Cardiac muscle cell (in vitro differentiated cells and primary cell): ENCODE results near the gene SLC12A5. TPM values are rescaled to one million over a fixed set of nuclear protein-coding genes. Genes with fewer than 3 reads are reported as not detected.
"Not testable (repeated sequence)": the region's sequence is repeated elsewhere in the genome, so short reads cannot be mapped to it uniquely, and the experiment has no call there.

Source experiments
- DNase-seq, 2 donors: peaks; one replicate each; pipeline versions ENCODE4 v3.0.0 to v3.0.0-alpha.2; 2010 to 2017; ENCODE audit warnings: low read depth in 1 of 2, low spot score in 1 of 2
- H3K27ac ChIP-seq: fragments of 200-600 bp; sonication (generic); 2 replicates; pipeline ENCODE4 v1.5.1; 2016
- H3K27me3 ChIP-seq: fragments of 200-600 bp; sonication (generic); 2 replicates; pipeline ENCODE4 v1.6.0; 2016; ENCODE audit warnings: control low read depth
- H3K36me3 ChIP-seq: fragments of 200-600 bp; sonication (generic); 2 replicates; pipeline ENCODE4 v1.5.1; 2016; ENCODE audit warnings: control low read depth
- H3K4me1 ChIP-seq: fragments of 200-600 bp; sonication (generic); 2 replicates; pipeline ENCODE4 v1.8.1; 2017; ENCODE audit warnings: low read depth, mild to moderate bottlenecking, mixed run types
- H3K4me3 ChIP-seq: fragments of 200-600 bp; sonication (generic); 2 replicates; pipeline ENCODE4 v1.5.1; 2016; ENCODE audit warnings: mild to moderate bottlenecking
- H3K9me3 ChIP-seq: fragments of 200-600 bp; sonication (generic); 2 replicates; pipeline ENCODE4 v1.5.1; 2017; ENCODE audit warnings: low read depth, mild to moderate bottlenecking, control low read depth
- polyA plus RNA-seq: library from polyadenylated mRNA; unstranded; fragments of >200 nt; fragmentation: Nextera tagmentation; extraction: Ambion mirVana; gene quantifications from 2 replicates; pipeline ENCODE4 v1.2.1, GENCODE V29; 2016
- total RNA-seq: library from RNA; depleted of rRNA; stranded (reverse); fragments of >200 nt; gene quantifications from 2 replicates; pipeline ENCODE4 v1.2.3, GENCODE V29; 2016
- TF ChIP-seq, protein P1 (sequence below): IDR thresholded peaks from 2 replicates; pipeline ENCODE4 v1.5.1; 2012; ENCODE audit warnings: low read depth, mild to moderate bottlenecking, low read length

Gene SLC12A5
- total and polyA plus RNA-seq, 2 experiments from 2014 or later, result 8.3 to 27.9 TPM

DNA sequence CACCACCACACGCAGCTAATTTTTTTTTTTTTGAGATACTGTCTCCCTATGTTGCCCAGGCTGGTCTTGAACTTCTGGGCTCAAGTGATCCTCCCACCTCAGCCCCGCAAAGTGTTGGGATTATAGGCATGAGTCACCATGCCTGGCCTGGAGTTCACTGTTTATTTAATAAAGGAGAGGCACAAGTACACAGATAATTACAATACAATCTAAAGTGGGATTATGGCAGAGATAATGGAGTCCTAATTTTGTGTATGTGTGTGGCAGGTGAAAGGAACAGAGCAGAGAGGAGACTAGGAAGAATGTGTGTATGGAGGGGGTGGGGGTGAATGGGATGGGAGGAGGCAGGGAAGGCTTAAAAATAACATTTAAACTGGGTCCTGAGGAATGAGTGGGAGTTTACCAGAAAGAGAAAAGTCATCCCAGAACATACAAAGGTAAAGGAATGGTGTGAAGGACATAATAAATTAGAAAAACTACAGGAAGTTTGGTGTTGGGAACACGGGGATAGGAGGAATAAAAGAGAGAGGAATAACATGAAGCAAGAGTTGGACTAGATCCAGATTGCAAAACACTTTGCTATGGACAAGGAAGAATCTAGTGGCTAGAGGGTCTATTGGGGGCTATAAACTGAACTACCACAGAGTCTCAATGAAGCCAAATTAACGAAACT is 56.3 kb downstream of the SLC12A5 start:
- H3K36me3 ChIP-seq, result no peaks in the 10 kb centered on the region
- H3K4me1 ChIP-seq, result peaks cover 40% of the 10 kb centered on the region
- TF ChIP-seq, protein P1, sequence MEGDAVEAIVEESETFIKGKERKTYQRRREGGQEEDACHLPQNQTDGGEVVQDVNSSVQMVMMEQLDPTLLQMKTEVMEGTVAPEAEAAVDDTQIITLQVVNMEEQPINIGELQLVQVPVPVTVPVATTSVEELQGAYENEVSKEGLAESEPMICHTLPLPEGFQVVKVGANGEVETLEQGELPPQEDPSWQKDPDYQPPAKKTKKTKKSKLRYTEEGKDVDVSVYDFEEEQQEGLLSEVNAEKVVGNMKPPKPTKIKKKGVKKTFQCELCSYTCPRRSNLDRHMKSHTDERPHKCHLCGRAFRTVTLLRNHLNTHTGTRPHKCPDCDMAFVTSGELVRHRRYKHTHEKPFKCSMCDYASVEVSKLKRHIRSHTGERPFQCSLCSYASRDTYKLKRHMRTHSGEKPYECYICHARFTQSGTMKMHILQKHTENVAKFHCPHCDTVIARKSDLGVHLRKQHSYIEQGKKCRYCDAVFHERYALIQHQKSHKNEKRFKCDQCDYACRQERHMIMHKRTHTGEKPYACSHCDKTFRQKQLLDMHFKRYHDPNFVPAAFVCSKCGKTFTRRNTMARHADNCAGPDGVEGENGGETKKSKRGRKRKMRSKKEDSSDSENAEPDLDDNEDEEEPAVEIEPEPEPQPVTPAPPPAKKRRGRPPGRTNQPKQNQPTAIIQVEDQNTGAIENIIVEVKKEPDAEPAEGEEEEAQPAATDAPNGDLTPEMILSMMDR, result no peak
- no peaks in the 10 kb centered on the region for H3K27me3 ChIP-seq
- H3K4me3 ChIP-seq, result no peak overlapping the region
- no peak overlapping the region for H3K27ac ChIP-seq
- DNase-seq, result peak in 1 of 2 donors; percentile 72
- no peaks in the 10 kb centered on the region for H3K9me3 ChIP-seq

DNA sequence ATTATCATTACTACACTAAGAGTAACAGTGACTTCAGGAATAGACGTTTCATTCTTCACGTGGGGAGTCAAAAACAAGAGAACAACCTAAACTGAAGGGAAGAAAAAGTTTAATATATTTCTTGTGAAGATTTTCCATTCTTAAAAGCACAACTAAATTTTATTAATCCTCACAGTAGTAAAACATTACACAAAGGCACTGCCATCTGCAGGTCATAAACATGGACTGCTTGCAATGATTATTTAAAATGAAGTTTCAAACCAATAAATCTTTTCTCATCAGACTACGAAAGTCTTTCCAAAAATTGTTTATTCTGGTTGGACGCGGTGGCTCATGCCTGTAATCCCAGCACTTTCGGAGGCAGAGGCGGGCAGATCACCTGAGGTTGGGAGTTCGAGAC is 58.1 kb downstream of the SLC12A5 start:
- Histone ChIP-seq H3K27me3 (no peaks in the 10 kb centered on the region), H3K9me3 (no peaks in the 10 kb centered on the region), H3K36me3 (no peaks in the 10 kb centered on the region), H3K4me3 (no peak overlapping the region), H3K27ac (no peak overlapping the region), H3K4me1 (peaks cover 40% of the 10 kb centered on the region)
- peak in 1 of 2 donors; percentile 36 for DNase-seq
- TF ChIP-seq, protein P1, result peak; percentile 41

DNA sequence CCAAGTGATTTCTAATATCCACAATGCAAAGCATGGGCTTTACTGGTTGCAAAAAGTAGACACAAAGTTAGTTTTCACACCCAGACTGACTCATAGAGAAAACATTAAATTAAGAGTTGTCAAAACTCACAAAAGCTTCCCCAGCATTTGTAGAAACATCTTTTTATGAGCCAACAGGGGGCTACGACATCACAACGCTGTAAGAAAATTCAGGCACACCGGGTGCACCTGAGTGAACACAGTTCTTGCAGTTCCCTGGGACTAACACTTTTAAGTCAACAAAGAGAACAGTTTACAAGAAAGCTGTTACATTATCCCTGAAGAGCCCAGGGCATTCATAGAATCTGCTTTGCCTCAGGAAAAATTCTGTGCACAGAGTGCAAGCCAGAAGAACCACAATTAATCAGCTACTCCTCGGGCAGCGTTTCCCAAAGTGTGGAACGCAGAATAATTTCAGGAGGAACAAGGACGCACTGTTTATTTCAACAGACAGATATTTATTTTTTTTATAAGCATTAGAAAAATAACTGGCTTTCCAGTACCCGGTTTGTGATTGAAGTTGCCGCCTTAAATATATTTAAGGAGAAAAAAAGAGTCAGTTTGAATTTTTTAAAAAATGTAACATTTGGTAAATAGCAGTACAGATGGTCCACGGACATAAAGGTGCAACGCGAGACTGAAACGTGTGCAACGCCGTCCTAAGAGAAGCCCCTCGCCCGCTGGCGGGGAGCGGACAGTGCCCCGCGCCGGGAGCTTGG is 59.6 kb downstream of the SLC12A5 start:
- TF ChIP-seq, protein P1, result no peak
- peaks cover 27% of the 10 kb centered on the region for H3K4me1 ChIP-seq
- H3K9me3 ChIP-seq, result no peaks in the 10 kb centered on the region
- H3K4me3 ChIP-seq, result peak overlapping the region; percentile 82
- DNase-seq, result peak in 1 of 2 donors; percentile 34
- peak overlapping the region; percentile 99 for H3K27ac ChIP-seq
- H3K36me3 ChIP-seq, result no peaks in the 10 kb centered on the region
- no peaks in the 10 kb centered on the region for H3K27me3 ChIP-seq

DNA sequence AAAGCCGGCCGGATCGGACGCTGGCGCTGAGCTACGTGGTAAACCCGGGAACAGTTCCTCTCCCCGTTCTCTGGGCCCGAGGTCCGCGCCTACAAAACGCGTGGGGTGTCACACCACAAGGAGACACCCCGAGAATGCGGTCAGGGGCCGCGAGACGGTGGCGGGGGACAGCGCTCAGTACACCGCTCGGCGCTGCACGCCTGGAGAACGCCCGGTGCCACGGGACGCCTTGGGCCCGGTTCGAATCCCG is 60.1 kb downstream of the SLC12A5 start:
- Histone ChIP-seq H3K9me3 (no peaks in the 10 kb centered on the region), H3K4me1 (peaks cover 26% of the 10 kb centered on the region), H3K36me3 (no peaks in the 10 kb centered on the region), H3K27me3 (no peaks in the 10 kb centered on the region), H3K27ac (peak overlapping the region; percentile 99), H3K4me3 (peak overlapping the region; percentile 82)
- peak in 1 of 2 donors; percentile 74 for DNase-seq
- TF ChIP-seq, protein P1, result no peak

DNA sequence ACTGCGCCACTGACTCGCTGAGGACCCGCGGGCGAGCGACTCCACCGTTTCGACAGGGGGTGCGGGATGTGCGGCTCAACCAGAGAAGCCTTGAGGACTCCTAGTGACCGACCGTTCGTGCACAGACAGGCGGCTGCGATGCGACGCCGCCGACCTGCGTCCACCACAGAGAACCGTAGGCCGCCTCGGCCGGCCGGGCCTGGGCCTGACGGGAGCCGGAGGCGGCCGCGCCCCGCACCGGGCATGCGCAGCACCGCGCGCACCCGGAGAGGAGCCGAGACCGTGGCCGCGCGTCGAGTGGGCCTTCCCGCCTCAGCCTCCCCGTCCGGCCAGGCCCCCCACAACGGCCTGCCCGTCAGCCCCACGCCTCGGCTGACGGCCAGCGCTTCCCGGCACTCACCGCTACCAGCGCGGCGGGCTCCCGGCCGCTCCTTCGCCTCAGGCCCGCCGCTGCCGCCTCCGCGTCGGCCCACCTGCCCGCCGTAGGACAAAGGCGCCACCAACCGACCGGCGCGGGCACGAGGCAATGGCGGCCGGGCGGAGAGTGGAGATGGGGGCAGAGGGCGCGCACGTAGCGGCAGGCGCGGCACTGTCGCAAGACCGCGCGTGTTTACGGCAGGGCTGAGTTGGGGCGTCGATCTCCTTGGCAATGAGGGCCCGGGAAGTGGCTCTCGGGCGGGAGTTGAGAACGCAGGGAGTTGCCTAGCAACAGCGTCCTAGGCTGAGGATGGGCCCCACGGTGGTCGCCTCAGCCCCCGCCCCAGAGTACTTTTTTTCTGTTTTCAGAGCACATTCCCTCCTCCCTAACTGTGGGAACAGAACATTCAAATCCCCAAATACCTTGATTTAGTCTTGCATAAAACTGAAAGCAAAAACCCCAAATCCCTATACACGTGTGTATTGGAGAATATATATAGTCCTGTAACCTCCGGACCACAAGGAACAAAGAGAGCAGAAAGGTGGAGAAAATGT is 60.7 kb downstream of the SLC12A5 start, which contains the start of gene NCOA5:
Gene NCOA5 (minus strand): TSS at position 546 of the 972 bp plus-strand sequence. CDS start 10,538 bp downstream, outside the sequence.
- Histone ChIP-seq H3K4me1 (peaks cover 25% of the 10 kb centered on the region), H3K4me3 (peak within 1 kb of the TSS; percentile 82), H3K9me3 (no peaks in the 10 kb centered on the region), H3K27ac (peak within 1 kb of the TSS; percentile 99), H3K36me3 (no peaks in the 10 kb centered on the region), H3K27me3 (no peaks in the 10 kb centered on the region)
- DNase-seq, result peak; percentile 98
- TF ChIP-seq, protein P1, result peak; percentile 30

DNA sequence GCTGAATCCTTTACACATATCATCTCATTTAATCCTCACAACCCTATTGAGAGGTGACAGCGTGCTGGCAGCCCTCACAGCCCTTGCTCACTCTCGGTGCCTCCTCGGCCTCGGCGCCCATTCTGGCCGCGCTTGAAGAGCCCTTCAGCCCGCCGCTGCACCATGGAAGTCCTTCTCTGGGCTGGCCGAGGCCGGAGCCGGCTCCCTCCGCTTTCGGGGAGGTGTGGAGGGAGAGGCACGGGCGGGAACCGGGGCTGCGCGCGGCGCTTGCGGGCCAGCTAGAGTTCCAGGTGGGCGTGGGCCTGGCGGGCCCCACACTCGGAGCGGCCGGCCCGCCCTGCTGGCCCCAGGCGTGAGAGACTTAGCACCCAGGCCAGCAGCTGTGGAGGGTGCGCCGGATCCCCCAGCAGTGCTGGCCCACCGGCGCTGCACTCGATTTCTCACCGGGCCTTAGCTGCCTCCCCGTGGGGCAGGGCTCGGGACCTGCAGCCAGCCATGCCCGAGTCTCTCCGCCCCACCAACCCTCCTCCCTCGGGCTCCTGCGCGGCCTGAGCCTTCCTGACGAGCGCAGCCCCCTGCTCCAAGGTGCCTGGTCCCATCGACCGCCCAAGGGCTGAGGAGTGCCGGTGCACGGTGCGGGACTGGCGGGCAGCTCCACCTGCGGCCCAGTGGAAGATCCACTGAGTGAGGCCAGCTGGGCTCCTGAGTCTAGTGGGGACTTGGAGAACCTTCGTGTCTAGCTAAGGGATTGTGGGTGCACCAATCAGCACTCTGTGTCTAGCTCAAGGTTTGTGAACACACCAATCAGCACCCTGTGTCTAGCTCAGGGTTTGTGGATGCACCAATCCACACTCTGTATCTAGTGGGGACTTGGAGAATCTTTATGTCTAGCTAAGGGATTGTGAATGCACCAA is 62.9 kb downstream of the SLC12A5 start:
- not testable (repeated sequence) for H3K36me3 ChIP-seq, H3K27ac ChIP-seq, H3K9me3 ChIP-seq, H3K4me3 ChIP-seq, H3K27me3 ChIP-seq, DNase-seq
- H3K4me1 ChIP-seq, result peaks cover 13% of the 10 kb centered on the region
